PC-3 (cell line): ENCODE results near the gene SLC15A5.

Experiments used
- EZH2 ChIP-seq: fragments of 300-600 bp; sonication (generic); IDR thresholded peaks from one replicate; pipeline ENCODE4 v1.6.1; 2017; ENCODE audit warnings: antibody characterized with exemption, mild to moderate bottlenecking, low read length; ENCODE audit not compliant: unreplicated experiment
- EZH2phosphoT487 ChIP-seq: fragments of 300-600 bp; sonication (generic); IDR thresholded peaks from 2 replicates; pipeline ENCODE4 v1.6.1; 2018; ENCODE audit warnings: mild to moderate bottlenecking, antibody characterized with exemption, low read length, borderline replicate concordance
- TF ChIP-seq, protein P1 (sequence below): fragments of 300-600 bp; sonication (generic); conservative IDR thresholded peaks from 2 replicates; pipeline ENCODE4 v1.5.1; 2017; ENCODE audit warnings: antibody characterized with exemption, low read depth, mild to moderate bottlenecking, low read length

DNA sequence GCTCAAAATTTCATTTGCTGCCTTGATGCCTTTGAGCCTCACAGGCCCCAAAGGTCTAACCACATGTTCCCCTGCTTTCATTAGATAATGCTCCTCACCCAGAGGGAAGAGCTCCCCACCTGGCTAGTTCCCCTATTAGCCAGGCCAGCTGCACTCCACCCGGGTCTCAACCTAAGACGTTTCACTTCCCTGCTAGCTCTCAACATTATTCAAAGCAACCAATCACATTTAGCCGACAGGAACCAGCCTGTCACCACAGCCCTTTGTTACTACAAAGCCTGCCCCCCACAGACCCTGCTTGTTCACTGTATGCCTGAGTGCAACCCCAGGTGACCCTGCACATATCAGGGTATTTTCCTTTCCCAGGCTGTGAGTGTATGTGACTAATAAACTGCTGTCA, 78.6 kb downstream of the SLC15A5 start:
- TF ChIP-seq, protein P1, sequence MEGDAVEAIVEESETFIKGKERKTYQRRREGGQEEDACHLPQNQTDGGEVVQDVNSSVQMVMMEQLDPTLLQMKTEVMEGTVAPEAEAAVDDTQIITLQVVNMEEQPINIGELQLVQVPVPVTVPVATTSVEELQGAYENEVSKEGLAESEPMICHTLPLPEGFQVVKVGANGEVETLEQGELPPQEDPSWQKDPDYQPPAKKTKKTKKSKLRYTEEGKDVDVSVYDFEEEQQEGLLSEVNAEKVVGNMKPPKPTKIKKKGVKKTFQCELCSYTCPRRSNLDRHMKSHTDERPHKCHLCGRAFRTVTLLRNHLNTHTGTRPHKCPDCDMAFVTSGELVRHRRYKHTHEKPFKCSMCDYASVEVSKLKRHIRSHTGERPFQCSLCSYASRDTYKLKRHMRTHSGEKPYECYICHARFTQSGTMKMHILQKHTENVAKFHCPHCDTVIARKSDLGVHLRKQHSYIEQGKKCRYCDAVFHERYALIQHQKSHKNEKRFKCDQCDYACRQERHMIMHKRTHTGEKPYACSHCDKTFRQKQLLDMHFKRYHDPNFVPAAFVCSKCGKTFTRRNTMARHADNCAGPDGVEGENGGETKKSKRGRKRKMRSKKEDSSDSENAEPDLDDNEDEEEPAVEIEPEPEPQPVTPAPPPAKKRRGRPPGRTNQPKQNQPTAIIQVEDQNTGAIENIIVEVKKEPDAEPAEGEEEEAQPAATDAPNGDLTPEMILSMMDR: no peak
- TF ChIP-seq EZH2phosphoT487 (no peak), EZH2 (no peak)
